Kidney glomerular epithelial cell (primary cell): ENCODE measurements around the gene KDM2A.
"Not testable (repeated sequence)": the region's sequence is repeated elsewhere in the genome, so short reads cannot be mapped to it uniquely, and the experiment has no call there.

Source experiments
- DNase-seq: peaks from one replicate; lab custom pipeline; 2025; lab: John Stamatoyannopoulos, UW

Gene KDM2A

GRCh38 chr11:67117672-67118180 is 1.3 kb upstream of the KDM2A start:
- DNase-seq = no peak

- DNase-seq = peak; percentile 22
Measured at GRCh38 chr11:67118181-67118766, 789 bp upstream of the KDM2A start.

- no peak for DNase-seq
Measured at GRCh38 chr11:67119585-67120391, 725 bp downstream of the KDM2A start.

- no peak for DNase-seq
Measured at GRCh38 chr11:67120456-67120855, 1.4 kb downstream of the KDM2A start.

GRCh38 chr11:67120881-67121710 is 2.0 kb downstream of the KDM2A start:
- no peak for DNase-seq

GRCh38 chr11:67123801-67124200 is 4.7 kb downstream of the KDM2A start:
- not testable (repeated sequence) for DNase-seq

- not testable (repeated sequence) for DNase-seq
Measured at GRCh38 chr11:67126243-67126642, 7.2 kb downstream of the KDM2A start.

- DNase-seq = no peak
Measured at GRCh38 chr11:67126986-67127385, 7.9 kb downstream of the KDM2A start.

GRCh38 chr11:67130861-67131260 is 11.8 kb downstream of the KDM2A start:
- not testable (repeated sequence) for DNase-seq

GRCh38 chr11:67136156-67136555 is 17.1 kb downstream of the KDM2A start:
- DNase-seq = no peak

- DNase-seq = no peak
Measured at GRCh38 chr11:67138922-67139321, 19.9 kb downstream of the KDM2A start.

- DNase-seq = no peak
Measured at GRCh38 chr11:67146516-67147226, 27.6 kb downstream of the KDM2A start.

GRCh38 chr11:67153971-67154370 is 34.9 kb downstream of the KDM2A start:
- no peak for DNase-seq

GRCh38 chr11:67154726-67155125 is 35.7 kb downstream of the KDM2A start:
- DNase-seq = no peak

- DNase-seq = no peak
Measured at GRCh38 chr11:67157691-67158090, 38.6 kb downstream of the KDM2A start.

- no peak for DNase-seq
Measured at GRCh38 chr11:67158221-67158620, 39.2 kb downstream of the KDM2A start.

GRCh38 chr11:67160045-67160444 is 41.0 kb downstream of the KDM2A start:
- no peak for DNase-seq

GRCh38 chr11:67160872-67161783 is 42.1 kb downstream of the KDM2A start:
- DNase-seq = no peak

GRCh38 chr11:67163006-67163405 is 43.9 kb downstream of the KDM2A start:
- DNase-seq = no peak

GRCh38 chr11:67165623-67166022 is 46.6 kb downstream of the KDM2A start:
- DNase-seq = no peak

GRCh38 chr11:67167091-67167490 is 48.0 kb downstream of the KDM2A start:
- no peak for DNase-seq
